C1 segment of cervical spinal cord (tissue), 14 donors: ENCODE data around the gene QKI.
A peak's percentile ranks its signal among the peaks of the same experiment; 100 is the strongest.
"Not testable (repeated sequence)": the region's sequence is repeated elsewhere in the genome, so short reads cannot be mapped to it uniquely, and the experiment has no call there.

Experiments
- DNase-seq, 14 donors: peaks; one replicate each; lab custom pipeline; 2025; lab: John Stamatoyannopoulos, UW

The QKI gene

DNA sequence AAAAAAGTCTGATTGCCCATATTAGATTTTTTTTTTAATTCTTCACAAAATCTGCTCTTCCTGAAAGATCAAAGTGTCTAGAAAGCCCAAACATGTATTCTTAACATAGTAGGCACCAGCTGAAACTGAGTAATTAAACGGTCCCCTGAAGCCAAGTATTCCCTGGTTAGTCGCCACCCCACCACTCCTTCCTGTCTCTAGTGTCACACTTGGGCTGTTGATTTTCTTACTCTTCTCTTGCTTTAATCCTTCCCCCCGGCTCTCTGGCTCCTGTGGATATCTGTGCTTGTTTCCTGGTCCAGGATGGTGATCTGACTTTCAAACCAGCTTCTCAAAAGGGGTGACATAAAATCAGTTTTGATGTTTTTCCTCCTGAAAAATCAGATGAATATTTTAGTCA lies 162.9 kb downstream of the QKI start:
- no peak for DNase-seq

DNA sequence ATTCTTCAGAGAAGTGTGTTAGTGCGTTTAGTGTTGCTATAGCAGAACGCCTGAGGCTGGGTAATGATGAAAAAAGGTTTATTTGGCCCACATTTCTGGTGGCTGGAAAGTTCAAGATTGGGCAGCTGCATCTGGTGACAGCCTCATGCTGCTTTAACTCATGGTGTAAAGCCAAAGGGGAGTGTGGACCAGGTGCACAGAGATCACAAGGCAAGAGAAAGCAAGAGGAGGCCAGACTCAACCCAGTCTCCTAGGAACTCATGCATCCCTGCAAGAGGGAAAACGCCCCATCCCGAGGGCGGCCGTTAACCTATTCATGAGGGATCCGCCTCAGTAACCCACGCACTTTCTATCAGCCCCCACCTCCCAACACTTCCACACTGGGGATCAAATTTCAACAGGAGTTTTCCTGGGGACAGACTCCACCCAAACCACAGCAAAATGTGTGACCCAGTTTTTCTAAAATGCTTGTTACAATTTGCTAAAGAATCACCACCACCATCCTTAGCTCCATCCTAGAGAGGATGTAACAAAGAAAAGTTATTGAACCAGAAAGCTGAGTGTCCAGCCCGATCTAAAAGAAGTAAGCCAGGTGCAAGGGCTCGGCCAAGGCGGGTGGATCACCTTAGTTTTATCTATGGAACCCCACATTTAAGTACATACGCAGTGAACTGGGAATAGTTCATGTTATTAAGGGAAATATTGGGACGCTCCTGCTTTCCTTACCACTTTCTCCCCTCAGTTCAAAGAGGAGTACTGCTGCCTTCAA lies 164.8 kb downstream of the QKI start:
- peak in 10 of 14 donors; percentile 31 to 73 (median 51) for DNase-seq

DNA sequence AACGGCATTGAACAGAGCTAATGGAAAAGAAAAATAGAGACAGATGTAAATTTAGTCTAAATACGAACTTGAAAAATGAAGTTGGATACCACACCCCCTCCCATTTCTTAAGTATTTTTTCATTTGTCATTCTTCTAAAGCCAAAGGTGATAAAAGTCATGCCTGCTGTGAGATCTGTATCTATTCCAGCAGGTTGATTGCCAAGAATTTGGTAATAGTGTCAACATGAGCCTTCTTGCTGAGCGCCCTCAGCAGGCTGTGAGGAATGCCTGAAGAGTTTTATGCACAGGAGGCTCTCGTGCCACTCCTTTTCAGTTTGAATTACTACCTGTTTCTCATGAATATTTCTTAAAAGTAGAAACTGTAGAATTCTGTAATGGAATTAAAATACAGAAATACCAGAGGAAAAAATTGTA lies 165.4 kb downstream of the QKI start:
- DNase-seq: peak in 2 of 14 donors; percentile 7 to 19

DNA sequence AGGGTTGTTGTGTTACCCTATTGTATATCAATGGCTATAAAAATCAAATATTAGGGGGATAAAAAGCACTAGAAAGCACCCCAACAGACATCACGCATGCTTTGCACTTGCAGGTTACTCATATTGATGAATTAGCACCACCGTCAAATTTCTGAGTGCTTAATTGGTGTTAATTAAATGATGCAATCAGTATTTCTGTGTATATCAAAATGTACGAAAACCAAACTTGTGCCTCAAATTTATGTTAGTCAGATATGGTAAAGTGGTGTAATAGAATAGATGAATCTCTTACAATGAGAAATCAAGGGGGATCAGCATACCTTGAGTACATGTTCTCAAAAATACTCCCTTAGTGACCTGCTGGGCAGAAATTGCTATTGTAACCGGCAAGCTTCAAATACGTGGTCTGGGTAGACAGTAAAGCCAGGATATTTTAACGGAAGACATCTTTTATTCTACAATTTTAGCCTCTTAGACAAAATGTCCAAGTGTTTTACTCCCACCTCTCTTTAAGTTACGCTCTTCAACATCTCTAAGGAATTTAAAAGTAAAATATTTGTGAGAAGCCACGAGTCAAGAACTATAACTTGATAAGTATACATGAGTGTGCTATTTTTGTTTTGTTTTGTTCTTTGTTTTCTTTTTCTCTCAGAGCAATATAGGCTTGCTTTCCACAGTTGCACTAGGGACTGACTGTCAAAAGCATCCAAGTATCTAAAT lies 166.0 kb downstream of the QKI start:
- DNase-seq: no peak

DNA sequence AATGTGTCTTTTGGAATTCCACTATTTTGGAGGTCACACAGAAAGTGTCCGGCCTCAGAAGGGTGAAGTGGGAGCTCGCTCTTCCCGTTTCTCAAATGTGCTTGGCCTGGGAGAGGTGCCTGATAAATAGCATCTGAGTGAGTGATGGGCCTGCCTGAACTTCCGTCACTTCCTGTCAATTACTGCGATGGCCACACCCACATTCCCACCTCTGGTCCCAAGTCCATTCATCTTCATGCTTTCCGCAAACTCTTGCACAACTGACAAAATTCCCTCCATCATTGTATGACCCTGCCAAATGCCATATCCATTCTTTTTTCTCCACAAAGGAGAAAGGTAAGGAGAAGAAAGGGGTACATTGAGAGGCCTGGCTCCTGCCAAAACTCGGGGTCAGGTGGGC lies 169.0 kb downstream of the QKI start:
- peak in 1 of 14 donors; percentile 40 for DNase-seq

DNA sequence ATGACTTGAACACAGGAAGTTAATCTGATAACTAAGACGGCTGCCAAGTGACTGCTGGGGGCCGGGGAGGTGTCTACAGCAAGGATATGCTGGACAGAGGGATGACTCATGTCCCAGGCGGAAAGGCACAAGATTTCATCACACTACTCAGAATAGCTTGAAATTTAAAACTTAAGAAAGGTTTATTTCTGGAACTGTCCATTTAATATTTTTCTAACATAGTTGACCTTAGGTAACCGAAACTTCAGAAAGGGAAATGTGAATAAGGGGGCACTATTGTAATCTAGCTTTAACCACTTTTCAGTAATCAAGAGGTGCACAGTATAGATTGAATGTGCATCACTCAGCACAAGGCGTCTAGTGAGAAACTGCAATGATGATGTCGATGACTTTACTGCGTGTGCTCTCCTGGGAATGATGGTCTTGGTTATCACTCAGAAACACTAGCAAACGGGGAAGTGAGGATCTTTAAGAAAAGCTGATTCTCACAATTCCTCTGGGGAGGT lies 171.5 kb downstream of the QKI start:
- DNase-seq: peak in 1 of 14 donors; percentile 45

DNA sequence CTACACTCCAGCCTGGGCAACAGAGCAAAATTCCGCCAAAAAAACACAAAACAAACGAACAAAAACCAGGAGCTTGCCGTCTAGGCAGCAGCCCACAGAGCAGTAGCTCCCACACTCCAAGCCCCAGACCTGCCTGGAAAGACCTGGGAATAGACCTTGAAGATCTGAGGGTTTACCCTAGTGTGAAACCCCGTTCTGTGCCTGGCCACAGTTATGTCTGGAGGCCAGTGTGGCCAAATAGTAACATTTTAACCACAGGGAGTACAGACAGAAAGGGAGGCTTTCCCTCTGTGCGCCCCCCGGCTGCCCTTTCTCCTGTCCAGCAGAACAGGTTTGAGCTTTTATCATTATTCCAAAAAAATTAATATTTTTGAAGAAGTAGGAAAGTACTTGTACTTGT lies 172.4 kb downstream of the QKI start:
- DNase-seq: no peak

DNA sequence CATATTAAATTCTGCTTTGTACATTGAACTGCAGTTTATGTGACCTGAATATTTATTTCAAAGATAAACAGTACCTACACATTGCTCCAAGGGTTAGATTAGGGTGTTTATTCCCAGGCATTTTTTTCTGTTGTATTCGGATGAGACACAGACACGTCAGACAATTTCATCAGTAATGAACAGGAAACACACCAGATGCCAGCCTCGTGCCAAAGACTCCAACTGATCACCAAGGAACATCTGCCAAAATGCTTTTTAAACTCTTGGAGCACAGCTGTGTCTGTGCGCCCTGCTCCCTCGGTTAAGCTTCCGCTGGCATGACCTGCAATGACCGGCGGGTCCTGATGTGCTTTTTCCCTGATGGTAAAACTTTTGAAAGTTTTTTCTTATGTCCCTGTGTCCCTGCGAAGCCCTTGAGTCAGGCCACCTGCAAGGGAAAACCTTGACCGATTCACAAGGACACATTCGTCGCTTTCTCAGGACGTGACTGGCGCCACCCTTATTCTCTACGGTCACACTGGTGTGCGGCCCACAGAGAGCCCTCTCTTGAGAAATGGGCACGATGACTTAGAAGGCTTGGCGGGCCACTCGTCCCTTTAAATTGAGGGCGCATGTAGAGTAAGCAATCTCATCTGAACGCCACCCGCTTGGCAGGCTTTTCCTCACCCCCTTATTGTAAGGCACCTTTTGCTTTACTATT lies 173.9 kb downstream of the QKI start:
- no peak for DNase-seq

DNA sequence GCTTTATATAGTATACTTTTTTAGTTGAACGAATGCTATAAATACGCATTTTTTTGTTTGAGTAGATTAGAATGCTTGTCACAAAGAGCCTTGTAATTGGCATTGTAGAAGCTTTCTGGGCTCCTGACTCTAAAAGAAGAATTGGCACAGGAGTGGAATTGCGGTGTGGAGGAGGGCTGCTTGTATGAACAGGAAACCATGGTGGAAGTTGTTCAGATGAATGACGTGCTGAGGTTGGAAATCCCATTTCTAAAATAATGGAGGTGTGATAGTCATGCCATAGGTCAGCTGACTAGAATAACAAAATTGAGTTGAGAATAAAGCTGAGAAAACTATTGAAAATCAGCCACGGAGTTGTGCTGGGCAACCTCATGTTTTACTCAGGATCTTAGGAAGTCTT lies 174.9 kb downstream of the QKI start:
- no peak for DNase-seq

DNA sequence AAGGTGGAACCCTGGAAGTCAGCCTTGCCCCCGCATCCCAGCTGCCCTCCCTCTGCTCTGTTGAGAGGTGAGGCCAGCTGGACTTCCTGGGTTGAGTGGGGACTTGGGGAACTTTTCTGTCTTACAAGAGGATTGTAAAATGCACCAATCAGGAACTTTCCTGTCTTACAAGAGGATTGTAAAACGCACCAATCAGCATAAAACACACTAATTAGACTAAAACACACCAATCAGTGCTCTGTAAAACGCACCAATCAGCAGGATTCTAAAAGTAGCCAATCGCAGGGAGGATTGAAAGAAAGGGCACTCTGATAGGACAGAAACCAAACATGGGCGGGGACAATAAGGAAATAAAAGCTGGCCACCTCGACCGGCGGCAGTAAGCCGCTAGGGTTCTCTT lies 175.6 kb downstream of the QKI start:
- DNase-seq: not testable (repeated sequence)

DNA sequence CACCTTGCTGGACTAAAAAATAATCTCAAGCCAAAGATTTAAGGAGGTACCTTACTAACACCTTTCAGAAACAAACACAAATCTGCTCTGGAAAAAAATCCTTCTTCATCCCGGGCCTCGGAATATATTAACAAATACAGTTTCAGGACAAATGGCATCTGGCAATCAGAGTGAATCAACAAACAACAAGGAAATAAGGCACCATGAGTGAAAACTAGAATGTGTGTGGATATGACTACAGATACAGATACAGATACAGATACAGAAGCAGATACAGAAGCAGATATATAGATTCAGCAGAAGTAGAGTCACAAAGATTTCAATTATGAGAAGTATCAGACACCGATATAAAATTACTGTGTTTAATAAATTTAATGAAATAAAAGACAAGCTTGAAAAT lies 178.4 kb downstream of the QKI start:
- no peak for DNase-seq

DNA sequence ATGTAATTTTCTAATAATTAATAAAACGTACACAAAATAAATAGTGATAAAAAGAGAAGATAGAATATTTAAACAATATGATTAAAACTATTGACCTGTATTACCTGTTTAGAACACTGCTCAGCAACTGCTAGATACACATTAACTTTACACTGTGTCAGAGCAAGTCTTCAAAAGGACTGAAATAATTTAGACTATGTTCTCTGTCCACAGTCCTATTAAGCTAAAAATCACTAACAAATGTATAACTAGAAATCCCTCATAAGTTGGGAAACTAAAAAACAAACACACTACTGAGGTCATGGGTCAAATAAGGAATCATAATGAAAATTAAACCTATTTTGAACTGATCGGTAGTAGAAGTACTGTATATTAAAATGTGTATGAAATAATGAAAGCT lies 181.7 kb downstream of the QKI start:
- no peak for DNase-seq

DNA sequence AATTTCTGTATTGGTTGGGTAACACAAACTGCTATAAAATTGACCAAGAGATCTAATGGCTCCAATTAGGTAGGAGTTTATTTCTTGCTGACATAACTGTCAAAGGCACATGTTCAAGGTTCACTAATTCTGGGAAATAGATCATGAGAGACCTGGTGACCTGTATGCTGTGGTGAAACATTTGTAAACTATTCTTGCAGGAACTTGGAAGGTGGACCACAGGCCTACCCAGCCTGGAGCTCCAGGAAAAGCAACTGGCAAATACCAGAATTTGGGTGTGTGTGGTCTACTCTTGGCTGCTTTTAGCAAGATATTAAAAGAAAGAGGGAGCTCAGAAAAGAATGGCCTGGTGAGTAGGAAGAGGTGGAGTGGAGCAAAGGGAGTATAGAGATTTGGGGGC lies 184.6 kb downstream of the QKI start:
- no peak for DNase-seq

DNA sequence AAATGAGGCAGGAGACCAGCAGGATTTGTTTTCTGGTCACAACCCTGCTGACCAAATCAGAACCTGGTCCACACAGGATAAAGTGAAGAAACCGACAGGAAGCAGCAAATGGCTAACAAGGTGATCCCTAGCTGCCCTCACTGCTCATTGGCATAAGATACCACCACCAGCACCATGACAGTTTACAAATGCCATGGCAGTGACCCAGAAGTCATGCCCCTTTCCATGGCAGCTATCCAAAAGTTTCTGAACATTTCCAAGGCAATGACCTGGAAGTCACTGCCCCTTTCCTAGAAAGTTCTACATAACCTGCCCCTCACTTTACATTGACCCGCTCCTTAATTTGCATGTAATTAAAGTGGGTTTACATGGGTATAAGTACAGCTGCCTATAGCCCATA lies 185.2 kb downstream of the QKI start:
- DNase-seq: no peak

DNA sequence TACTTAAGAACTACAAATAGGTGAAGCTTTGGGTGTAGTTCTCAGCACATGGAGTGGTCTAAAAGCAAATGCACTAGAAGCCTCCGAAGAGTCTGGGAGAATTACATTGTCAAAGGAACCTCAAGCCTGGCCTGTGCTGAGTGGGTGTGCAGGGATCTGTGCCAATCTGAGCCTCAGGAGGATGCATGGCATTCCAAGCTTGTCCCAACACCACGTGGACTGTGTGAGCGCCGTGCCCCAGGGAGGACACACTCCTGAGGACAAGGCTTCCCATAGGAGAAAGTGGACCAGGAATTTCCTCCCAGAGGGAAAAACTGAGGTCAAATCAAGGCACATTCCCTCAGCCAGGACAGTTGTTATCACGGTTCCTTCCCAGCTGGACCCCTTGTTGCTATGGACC lies 185.8 kb downstream of the QKI start:
- no peak for DNase-seq

DNA sequence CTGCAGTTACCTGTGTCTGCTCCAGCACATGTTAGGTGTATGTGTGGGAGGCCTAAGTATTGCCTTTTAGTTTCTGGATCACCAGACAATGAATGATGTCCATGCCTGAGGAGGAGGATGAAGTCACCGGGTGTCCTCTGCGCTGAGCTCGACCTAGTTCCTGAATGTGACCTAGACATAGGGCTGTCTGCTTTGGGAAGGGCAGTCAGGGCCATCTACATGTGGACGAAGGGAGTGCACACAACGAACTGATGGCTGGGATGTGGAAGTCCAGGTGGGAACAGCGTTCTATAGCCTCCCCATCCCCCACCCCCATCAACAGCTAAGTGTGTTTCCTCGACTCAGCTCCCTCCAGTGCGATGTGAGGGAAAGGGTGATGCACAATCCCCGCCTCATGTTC lies 186.3 kb downstream of the QKI start:
- DNase-seq: no peak

DNA sequence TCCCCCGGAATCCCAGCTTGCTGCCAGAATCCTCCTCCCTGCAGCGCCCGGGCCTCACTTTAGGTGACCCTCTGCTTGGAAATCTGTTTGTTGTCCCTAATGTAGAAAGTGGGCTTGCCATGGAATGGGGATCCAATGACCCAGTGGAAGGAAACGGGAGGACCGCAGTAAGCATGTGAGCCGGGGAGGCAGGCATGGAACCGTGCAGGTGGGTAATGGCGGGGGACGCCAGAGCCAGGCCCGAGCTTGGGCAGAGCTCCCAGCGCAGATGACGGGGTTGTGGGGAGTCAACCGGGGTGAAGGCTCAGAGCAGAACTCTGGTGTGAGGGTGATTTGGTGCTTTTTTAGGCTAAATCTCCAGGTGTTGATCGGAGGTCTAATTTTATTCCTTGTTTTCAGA lies 188.3 kb downstream of the QKI start:
- no peak for DNase-seq

DNA sequence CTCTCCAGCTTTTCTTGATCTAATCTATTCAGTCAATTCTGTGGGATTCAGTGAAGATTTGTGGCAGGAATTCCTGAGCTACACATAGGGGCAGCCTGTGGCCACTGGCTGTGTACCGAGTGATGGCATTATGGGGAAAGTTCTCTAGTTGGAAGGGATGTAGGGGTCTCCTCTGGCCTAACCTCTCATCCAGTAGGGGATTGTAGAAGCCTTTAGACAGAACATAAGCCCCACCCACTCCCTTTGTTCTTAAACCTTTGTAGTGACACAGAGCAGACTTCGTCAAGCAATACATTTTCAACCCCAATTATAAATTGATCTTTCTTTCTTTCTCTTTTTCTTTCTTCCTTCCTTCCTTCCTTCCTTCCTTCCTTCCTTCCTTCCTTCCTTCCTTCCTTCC lies 188.9 kb downstream of the QKI start:
- DNase-seq: no peak

DNA sequence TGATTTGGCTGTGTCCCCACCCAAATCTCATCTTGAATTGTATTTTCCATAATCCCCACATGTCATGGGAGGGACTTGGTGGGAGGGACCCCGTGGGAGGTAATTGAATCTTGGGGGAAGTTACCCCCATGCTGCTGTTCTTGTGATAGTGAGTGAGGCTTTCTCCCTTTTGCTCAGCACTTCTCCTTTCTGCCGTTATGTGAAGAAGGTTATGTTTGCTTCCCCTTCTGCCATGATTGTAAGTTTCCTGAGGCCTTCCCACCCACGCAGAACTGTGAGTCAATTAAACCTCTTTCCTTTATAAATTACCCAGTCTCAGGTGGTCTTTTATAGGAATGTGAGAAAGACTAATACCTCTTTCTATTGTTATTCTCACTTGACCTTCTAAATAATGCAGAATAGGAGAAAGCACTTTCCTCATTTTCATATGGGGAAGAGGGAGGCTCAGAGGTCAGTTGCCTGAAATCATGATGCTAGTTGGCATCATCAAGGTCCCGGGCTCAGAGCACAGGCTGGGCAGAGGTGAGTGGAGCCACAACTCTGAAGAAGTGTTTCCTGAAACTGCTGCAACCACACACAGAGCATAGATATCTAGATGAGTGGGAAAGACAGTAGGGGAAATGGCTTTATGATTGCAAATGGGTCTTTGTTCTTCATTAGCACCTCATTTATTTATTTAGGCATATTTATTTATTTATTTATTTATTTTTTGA lies 191.0 kb downstream of the QKI start:
- DNase-seq: no peak

DNA sequence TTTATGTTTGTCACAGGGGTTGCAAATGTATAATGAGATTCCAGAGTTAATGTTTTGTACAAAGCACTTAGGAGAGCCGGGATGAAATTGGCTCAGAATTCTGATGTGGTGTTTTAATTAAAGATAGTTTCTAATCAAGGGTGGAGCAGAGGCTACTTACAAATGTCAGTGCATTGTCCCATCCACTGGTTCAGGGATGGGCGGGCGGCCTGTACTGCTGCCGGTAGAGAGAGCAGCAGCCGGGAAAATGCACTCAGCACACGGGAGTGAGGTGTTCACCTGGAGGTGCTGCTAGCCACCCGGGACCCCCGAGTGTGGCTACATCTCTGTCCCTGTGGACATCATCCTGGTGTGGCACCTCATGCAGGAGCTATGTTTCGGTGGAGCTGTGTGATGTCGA lies 193.3 kb downstream of the QKI start:
- no peak for DNase-seq

DNA sequence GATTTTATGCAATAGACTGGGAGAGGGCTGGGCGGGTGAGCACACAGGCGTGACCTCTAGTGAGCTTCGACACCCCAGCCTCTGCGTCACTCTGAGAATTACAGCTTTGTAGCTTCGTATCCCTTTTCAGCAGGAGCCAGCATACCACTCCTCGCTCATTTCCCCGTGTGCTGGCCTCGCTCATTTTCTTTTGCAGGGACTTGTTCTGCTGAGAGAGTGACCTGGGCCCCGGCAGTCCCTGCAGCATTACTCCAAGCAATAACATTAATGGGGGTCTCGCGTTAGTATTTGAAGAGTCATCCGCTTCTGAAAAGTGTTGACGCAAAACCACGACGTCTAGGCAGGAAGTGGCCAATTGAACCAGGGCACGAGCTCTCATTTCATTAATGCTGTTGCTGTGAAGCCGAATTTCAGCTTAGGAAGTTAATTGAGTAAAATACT lies 193.7 kb downstream of the QKI start:
- DNase-seq: no peak

DNA sequence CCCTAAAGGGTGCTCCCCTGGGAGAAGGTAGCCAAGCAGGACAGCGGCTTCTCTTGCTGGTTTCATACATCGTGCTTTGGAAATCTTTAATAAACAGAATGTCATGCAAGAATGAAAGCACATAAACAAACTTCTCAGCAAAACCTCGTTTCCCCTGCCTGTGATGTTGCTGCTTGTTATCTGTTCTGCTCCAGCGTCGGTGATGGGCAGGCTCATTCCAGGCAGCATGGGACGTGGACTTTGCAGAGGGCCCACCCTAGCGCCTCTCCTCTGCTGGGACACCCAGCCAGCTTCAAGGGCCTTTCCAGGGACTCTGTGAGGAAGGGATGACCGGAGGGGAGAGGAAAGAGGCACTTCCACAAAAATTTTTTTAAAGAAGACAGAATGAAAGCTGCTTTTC lies 197.7 kb downstream of the QKI start:
- no peak for DNase-seq
